CD14-positive monocyte (primary cell): ENCODE data around the gene CDT1. TPM values are rescaled to one million over a fixed set of nuclear protein-coding genes. Genes with fewer than 3 reads are reported as not detected.

ENCODE experiments used
- DNase-seq, 3 donors: peaks; one replicate each; pipeline ENCODE4 v3.0.0-alpha.2; 2011 to 2022
- H2AFZ ChIP-seq: 2 replicates; pipeline ENCODE4 v1.6.0; 2012; ENCODE audit warnings: mild to moderate bottlenecking, low read depth, low read length, inconsistent platforms; ENCODE audit not compliant: insufficient read depth, poor library complexity, severe bottlenecking
- H3K27ac ChIP-seq, 2 donors: 1 replicate in 1 of 2; 2 replicates in 1 of 2; pipeline ENCODE4 v1.5.1; 2012 to 2013; ENCODE audit warnings: low read length in 2 of 2, control low read depth in 1 of 2, inconsistent platforms in 1 of 2, low read depth in 1 of 2, mild to moderate bottlenecking in 1 of 2
- H3K27me3 ChIP-seq, 2 donors: one replicate each; pipeline versions ENCODE4 v1.6.0 to v1.6.1; 2011 to 2013; ENCODE audit warnings: low read length in 2 of 2; ENCODE audit not compliant: control insufficient read depth in 2 of 2, insufficient read depth in 2 of 2
- H3K36me3 ChIP-seq, 2 donors: replicated peaks in 1 of 2; 1 replicate in 1 of 2; 2 replicates in 1 of 2; pipeline versions ENCODE4 v1.5.1 to v1.6.1; 2012 to 2013; ENCODE audit warnings: low read length in 2 of 2, control low read depth in 1 of 2, inconsistent platforms in 1 of 2, mild to moderate bottlenecking in 1 of 2; ENCODE audit not compliant: insufficient read depth in 2 of 2, control insufficient read depth in 1 of 2
- H3K4me1 ChIP-seq, 2 donors: 1 replicate in 1 of 2; 2 replicates in 1 of 2; pipeline versions ENCODE4 v1.5.1 to v1.6.1; 2012 to 2013; ENCODE audit warnings: low read length in 2 of 2, control low read depth in 1 of 2, inconsistent platforms in 1 of 2, mild to moderate bottlenecking in 1 of 2, moderate library complexity in 1 of 2; ENCODE audit not compliant: insufficient read depth in 2 of 2, control insufficient read depth in 1 of 2
- H3K4me2 ChIP-seq: replicated peaks from 2 replicates; pipeline ENCODE3; 2012; ENCODE audit warnings: low read length, moderate library complexity, mild to moderate bottlenecking; ENCODE audit not compliant: poor library complexity, severe bottlenecking; ENCODE audit errors: extremely low read depth
- H3K4me3 ChIP-seq, 3 experiments: fragments of 200-600 bp in 1 of 3; sonication (generic) in 1 of 3; replicated peaks in 1 of 3; 1 replicate in 2 of 3; 2 replicates in 1 of 3; pipeline ENCODE4 v1.5.1; 2011 to 2013; ENCODE audit warnings: low read length in 3 of 3, mild to moderate bottlenecking in 3 of 3, control low read depth in 2 of 3, low read depth in 2 of 3, inconsistent platforms in 1 of 3, moderate library complexity in 1 of 3
- H3K79me2 ChIP-seq: 2 replicates; pipeline ENCODE4 v1.6.0; 2012; ENCODE audit warnings: mild to moderate bottlenecking, control low read depth, inconsistent platforms, low read length, moderate library complexity; ENCODE audit not compliant: insufficient read depth
- H3K9ac ChIP-seq: 2 replicates; pipeline ENCODE4 v1.6.0; 2017; ENCODE audit warnings: low read length, mild to moderate bottlenecking; ENCODE audit not compliant: insufficient read depth, poor library complexity, severe bottlenecking
- H3K9me3 ChIP-seq, 2 donors: replicated peaks in 1 of 2; 1 replicate in 1 of 2; 2 replicates in 1 of 2; pipeline versions ENCODE4 v1.5.1 to v1.6.1; 2012 to 2013; ENCODE audit warnings: low read length in 2 of 2, control low read depth in 1 of 2; ENCODE audit not compliant: control insufficient read depth in 1 of 2, insufficient read depth in 1 of 2
- H4K20me1 ChIP-seq: 2 replicates; pipeline ENCODE4 v1.6.0; 2012; ENCODE audit warnings: mild to moderate bottlenecking, low read length, control low read depth, moderate library complexity; ENCODE audit not compliant: insufficient read depth
- H3K27ac Mint-ChIP-seq, 7 donors: one replicate each; pipeline ENCODE4 v1.8.0; 2020; ENCODE audit warnings: mild to moderate bottlenecking in 7 of 7, mixed read lengths in 7 of 7, moderate library complexity in 6 of 7, inconsistent platforms in 2 of 7
- H3K27me3 Mint-ChIP-seq, 3 donors: one replicate each; pipeline ENCODE4 v1.8.0; 2021 to 2022; ENCODE audit warnings: low read depth in 3 of 3, mild to moderate bottlenecking in 3 of 3, mixed read lengths in 3 of 3, moderate library complexity in 3 of 3, inconsistent platforms in 1 of 3
- H3K36me3 Mint-ChIP-seq, 2 donors: one replicate each; pipeline ENCODE4 v1.8.0; 2020; ENCODE audit warnings: mixed read lengths in 2 of 2, inconsistent platforms in 1 of 2, mild to moderate bottlenecking in 1 of 2
- H3K4me1 Mint-ChIP-seq: one replicate; pipeline ENCODE4 v1.8.0; 2020; ENCODE audit warnings: mild to moderate bottlenecking, mixed read lengths
- H3K4me3 Mint-ChIP-seq, 2 donors: one replicate each; pipeline ENCODE4 v1.8.0; 2020; ENCODE audit warnings: mild to moderate bottlenecking in 2 of 2, mixed read lengths in 2 of 2, moderate library complexity in 1 of 2
- H3K9me3 Mint-ChIP-seq, 7 donors: one replicate each; pipeline ENCODE4 v1.8.0; 2020 to 2022; ENCODE audit warnings: mixed read lengths in 7 of 7, mild to moderate bottlenecking in 6 of 7, moderate library complexity in 6 of 7, inconsistent platforms in 2 of 7
- WGBS: methylation state at CpG from one replicate; pipeline ENCODE4 v1.1.5; 2013; ENCODE audit warnings: missing lambda C conversion rate; ENCODE audit not compliant: insufficient coverage; 5-methylcytosine and 5-hydroxymethylcytosine counted together
- intact Hi-C, 2 donors: fragments of 100-400 bp; cut with micrococcal nuclease; formaldehyde crosslinking; loops; one replicate each; pipeline versions ENCODE4 v1.15.0 to v1.15.1; 2023
- polyA plus RNA-seq, 3 donors: library from polyadenylated mRNA; depleted of rRNA in 1 of 3; unstranded in 2 of 3; stranded (reverse) in 1 of 3; fragments of 300-500 nt in 2 of 3; fragments of >200 nt in 1 of 3; fragmentation: Illumina TruSeq in 2 of 3; gene quantifications; 1 replicate in 2 of 3; 2 replicates in 1 of 3; pipeline ENCODE4 v1.2.3, GENCODE V29; 2012 to 2021
- TF ChIP-seq, protein P1 (sequence below): fragments of 200-600 bp; IDR thresholded peaks from one replicate; pipeline ENCODE4 v1.8.0; 2022; ENCODE audit warnings: antibody characterized with exemption, mild to moderate bottlenecking

CDT1 gene
- polyA plus RNA-seq, 3 donors = 0.07 to 0.24 (median 0.16) TPM

- Histone ChIP-seq H3K4me3 (no peak overlapping the region), H4K20me1 (peaks cover 87% of the 10 kb centered on the region), H3K27me3 (no peaks in the 10 kb centered on the region), H3K36me3 (peaks cover 6 to 11% of the 10 kb centered on the region in 2 donors), H3K9me3 (no peaks in the 10 kb centered on the region), H3K4me2 (peak overlapping the region; percentile 28), H3K27ac (peak overlapping the region; percentile 9 to 34), H3K9ac (no peak overlapping the region), H2AFZ (no peak overlapping the region), H3K79me2 (peaks cover 93% of the 10 kb centered on the region), H3K4me1 (peaks cover 75 to 85% of the 10 kb centered on the region in 2 donors)
- intact Hi-C loops = no loop called here
- WGBS = 6% methylated on average over 6 of the region's 7 CpGs
- Mint-ChIP-seq H3K4me3 (no peak overlapping the region), H3K9me3 (no peaks in the 10 kb centered on the region), H3K36me3 (peaks cover 10 to 40% of the 10 kb centered on the region in 2 donors), H3K4me1 (peaks cover 79% of the 10 kb centered on the region), H3K27ac (peak overlapping the region in 4 of 7 donors; percentile 19 to 60 (median 48)), H3K27me3 (no peaks in the 10 kb centered on the region)
- no peak for DNase-seq
- TF ChIP-seq, protein P1, sequence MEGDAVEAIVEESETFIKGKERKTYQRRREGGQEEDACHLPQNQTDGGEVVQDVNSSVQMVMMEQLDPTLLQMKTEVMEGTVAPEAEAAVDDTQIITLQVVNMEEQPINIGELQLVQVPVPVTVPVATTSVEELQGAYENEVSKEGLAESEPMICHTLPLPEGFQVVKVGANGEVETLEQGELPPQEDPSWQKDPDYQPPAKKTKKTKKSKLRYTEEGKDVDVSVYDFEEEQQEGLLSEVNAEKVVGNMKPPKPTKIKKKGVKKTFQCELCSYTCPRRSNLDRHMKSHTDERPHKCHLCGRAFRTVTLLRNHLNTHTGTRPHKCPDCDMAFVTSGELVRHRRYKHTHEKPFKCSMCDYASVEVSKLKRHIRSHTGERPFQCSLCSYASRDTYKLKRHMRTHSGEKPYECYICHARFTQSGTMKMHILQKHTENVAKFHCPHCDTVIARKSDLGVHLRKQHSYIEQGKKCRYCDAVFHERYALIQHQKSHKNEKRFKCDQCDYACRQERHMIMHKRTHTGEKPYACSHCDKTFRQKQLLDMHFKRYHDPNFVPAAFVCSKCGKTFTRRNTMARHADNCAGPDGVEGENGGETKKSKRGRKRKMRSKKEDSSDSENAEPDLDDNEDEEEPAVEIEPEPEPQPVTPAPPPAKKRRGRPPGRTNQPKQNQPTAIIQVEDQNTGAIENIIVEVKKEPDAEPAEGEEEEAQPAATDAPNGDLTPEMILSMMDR = no peak
Measured at GRCh38 chr16:88778271-88778525, 25.4 kb upstream of the CDT1 start.

DNA sequence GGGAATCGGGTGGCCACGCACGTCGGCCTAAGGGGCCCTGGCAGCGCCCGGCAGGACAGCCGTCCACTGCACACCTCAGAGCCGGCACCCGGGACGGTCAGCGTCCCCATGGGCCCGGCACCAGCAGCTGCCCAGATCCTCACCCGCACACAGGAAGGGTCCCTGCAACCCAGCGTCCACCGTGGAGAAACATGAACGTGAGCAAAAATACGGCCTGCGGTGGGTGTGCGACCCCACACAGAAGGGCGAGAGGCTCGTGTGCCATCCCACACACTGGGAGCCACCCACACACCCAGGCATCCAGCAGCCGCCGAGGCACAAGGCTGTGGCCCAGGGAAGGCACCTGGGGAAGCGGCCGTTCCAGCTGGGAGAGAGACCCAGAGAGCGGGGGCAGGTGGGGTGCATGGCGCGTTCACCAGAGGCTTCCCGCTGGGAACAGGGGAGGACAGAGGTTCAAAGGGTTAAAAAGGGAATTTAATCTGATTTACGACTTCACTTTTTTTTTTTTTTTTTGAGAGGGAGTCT, 25.0 kb upstream of the CDT1 start:
- no peak overlapping the region for H3K9ac ChIP-seq

More for the DNA sequence above, 25.0 kb upstream of the CDT1 start:
- peaks cover 10 to 40% of the 10 kb centered on the region in 2 donors for H3K36me3 Mint-ChIP-seq
- Histone ChIP-seq H3K4me1 (peaks cover 76 to 85% of the 10 kb centered on the region in 2 donors), H3K9me3 (no peaks in the 10 kb centered on the region), H2AFZ (no peak overlapping the region), H3K79me2 (peaks cover 93% of the 10 kb centered on the region), H3K36me3 (peaks cover 6 to 11% of the 10 kb centered on the region in 2 donors), H3K27me3 (no peaks in the 10 kb centered on the region), H3K4me2 (peak overlapping the region; percentile 28), H4K20me1 (peaks cover 87% of the 10 kb centered on the region), H3K27ac (peak overlapping the region in 1 of 2 donors; percentile 34), H3K4me3 (no peak overlapping the region)
- 74% methylated on average over 26 of the region's 30 CpGs for WGBS
- DNase-seq = no peak
- no peak overlapping the region for H3K4me3 Mint-ChIP-seq
- peak overlapping the region in 3 of 7 donors; percentile 19 to 51 (median 46) for H3K27ac Mint-ChIP-seq
- no peaks in the 10 kb centered on the region for H3K9me3 Mint-ChIP-seq
- H3K27me3 Mint-ChIP-seq = no peaks in the 10 kb centered on the region
- H3K4me1 Mint-ChIP-seq = peaks cover 80% of the 10 kb centered on the region
- TF ChIP-seq, protein P1 = no peak
- intact Hi-C loops = no loop called here
